Tibial artery (tissue), 4 donors: ENCODE results near the gene ADCYAP1.

ENCODE experiments used
- DNase-seq, 2 donors: peaks; one replicate each; pipeline ENCODE4 v3.0.0-alpha.2; 2019
- H3K27ac ChIP-seq, 2 donors: fragments of 200-600 bp; sonication (generic) in 1 of 2; 1 replicate in 1 of 2; 2 replicates in 1 of 2; pipeline ENCODE4 v1.5.1; 2018 to 2019; ENCODE audit warnings: mild to moderate bottlenecking in 1 of 2
- H3K27me3 ChIP-seq, 2 donors: fragments of 200-600 bp; sonication (generic) in 1 of 2; one replicate each; pipeline versions ENCODE4 v1.5.1 to v1.6.0; 2016 to 2019
- H3K36me3 ChIP-seq, 3 donors: fragments of 200-600 bp; sonication (generic) in 2 of 3; one replicate each; pipeline ENCODE4 v1.5.1; 2016 to 2019; ENCODE audit warnings: mild to moderate bottlenecking in 2 of 3
- H3K4me1 ChIP-seq, 4 donors: fragments of 200-600 bp; sonication (generic) in 2 of 4; 1 replicate in 3 of 4; 2 replicates in 1 of 4; pipeline ENCODE4 v1.5.1; 2016 to 2019
- H3K4me3 ChIP-seq, 2 donors: fragments of 200-600 bp; sonication (generic) in 1 of 2; 1 replicate in 1 of 2; 2 replicates in 1 of 2; pipeline ENCODE4 v1.5.1; 2018 to 2019; ENCODE audit warnings: mild to moderate bottlenecking in 2 of 2
- H3K9me3 ChIP-seq, 3 donors: fragments of 200-600 bp; sonication (generic) in 1 of 3; one replicate each; pipeline ENCODE4 v1.5.1; 2016 to 2019
- intact Hi-C: fragments of 100-400 bp; cut with DNase I; formaldehyde crosslinking; loops from one replicate; pipeline ENCODE4 v1.15.0; 2023; ENCODE audit warnings: low total_unique reads
- TF ChIP-seq, protein P1 (sequence below), 2 experiments: fragments of 200-600 bp in 1 of 2; fragments of 450-650 bp in 1 of 2; IDR thresholded peaks; one replicate each; pipeline ENCODE4 v1.5.1; 2017 to 2019; ENCODE audit warnings: antibody characterized with exemption in 2 of 2, mild to moderate bottlenecking in 1 of 2, moderate library complexity in 1 of 2

ADCYAP1 gene

DNA sequence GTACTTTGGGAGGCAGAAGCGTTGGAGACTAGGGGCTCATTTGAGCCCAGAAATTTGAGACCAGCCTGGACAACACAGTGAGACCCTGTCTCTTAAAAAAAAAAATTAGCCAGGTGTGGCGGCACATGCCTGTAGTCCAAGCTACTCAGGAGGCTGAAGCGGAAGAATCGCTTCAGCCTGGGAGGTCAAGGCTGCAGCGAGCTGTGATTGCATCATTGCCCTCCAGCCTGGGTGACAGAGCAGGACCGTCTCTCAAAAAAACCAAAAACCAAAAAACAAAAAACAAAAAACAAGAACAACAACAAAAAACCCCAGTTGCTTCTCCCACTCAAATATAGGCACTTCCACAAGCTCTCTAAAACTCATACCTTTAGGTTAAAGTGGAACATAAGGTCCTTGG, 27.4 kb upstream of the ADCYAP1 start:
- Histone ChIP-seq H3K9me3 (no peaks in the 10 kb centered on the region), H3K4me3 (no peak overlapping the region), H3K4me1 (no peaks in the 10 kb centered on the region), H3K36me3 (no peaks in the 10 kb centered on the region), H3K27me3 (no peaks in the 10 kb centered on the region), H3K27ac (no peak overlapping the region)
- DNase-seq, result no peak
- intact Hi-C loops, result no loop called here
- TF ChIP-seq, protein P1, sequence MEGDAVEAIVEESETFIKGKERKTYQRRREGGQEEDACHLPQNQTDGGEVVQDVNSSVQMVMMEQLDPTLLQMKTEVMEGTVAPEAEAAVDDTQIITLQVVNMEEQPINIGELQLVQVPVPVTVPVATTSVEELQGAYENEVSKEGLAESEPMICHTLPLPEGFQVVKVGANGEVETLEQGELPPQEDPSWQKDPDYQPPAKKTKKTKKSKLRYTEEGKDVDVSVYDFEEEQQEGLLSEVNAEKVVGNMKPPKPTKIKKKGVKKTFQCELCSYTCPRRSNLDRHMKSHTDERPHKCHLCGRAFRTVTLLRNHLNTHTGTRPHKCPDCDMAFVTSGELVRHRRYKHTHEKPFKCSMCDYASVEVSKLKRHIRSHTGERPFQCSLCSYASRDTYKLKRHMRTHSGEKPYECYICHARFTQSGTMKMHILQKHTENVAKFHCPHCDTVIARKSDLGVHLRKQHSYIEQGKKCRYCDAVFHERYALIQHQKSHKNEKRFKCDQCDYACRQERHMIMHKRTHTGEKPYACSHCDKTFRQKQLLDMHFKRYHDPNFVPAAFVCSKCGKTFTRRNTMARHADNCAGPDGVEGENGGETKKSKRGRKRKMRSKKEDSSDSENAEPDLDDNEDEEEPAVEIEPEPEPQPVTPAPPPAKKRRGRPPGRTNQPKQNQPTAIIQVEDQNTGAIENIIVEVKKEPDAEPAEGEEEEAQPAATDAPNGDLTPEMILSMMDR (IDR thresholded peaks at IDR 0.05), result no peak

DNA sequence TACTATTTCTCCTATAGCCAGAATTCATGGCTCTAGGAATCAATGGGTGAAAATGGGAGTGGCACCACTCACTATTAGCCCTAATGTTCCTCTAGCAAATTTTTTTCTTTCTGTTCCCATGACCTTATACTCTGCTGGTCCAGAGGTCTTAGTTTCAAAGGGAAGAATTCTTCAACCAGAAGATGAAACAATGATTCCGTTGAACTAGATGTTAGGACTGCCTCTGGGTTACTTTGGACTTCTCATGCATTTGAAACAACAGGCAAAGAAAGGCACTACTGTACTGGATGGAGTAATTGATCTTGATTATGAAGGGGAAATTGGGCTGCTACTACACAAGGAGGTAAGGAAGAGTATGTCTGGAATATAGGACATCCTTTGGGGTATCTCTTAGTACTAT, 18.6 kb upstream of the ADCYAP1 start:
- intact Hi-C loops, result no loop called here
- no peaks in the 10 kb centered on the region for H3K9me3 ChIP-seq
- H3K36me3 ChIP-seq, result no peaks in the 10 kb centered on the region
- TF ChIP-seq, protein P1 (IDR thresholded peaks at IDR 0.05), result no peak
- no peak for DNase-seq
- H3K4me1 ChIP-seq, result no peaks in the 10 kb centered on the region
- H3K27ac ChIP-seq, result no peak overlapping the region
- H3K4me3 ChIP-seq, result no peak overlapping the region
- no peaks in the 10 kb centered on the region for H3K27me3 ChIP-seq

DNA sequence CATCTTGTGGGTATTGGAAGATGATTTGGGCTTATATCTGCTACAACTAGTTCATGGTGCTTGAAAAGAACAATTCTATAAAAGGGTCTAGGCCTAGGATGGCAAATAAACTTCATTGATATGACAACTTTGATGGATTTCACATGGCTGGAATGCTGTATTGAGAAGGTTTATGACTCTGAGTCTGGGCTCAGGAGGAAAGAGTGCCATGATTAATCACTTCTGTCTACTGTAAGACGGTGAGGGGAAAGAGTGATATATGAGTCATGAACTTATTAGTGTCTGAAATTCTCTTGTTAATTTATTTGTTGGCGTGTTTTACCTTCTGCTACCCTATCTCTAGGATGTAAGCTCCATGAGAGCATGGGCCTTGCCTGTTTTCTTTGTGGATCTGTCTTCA, 17.0 kb upstream of the ADCYAP1 start:
- H3K36me3 ChIP-seq, result no peaks in the 10 kb centered on the region
- H3K9me3 ChIP-seq, result no peaks in the 10 kb centered on the region
- no peak for DNase-seq
- no peaks in the 10 kb centered on the region for H3K4me1 ChIP-seq
- TF ChIP-seq, protein P1 (IDR thresholded peaks at IDR 0.05), result no peak
- no peaks in the 10 kb centered on the region for H3K27me3 ChIP-seq
- no peak overlapping the region for H3K27ac ChIP-seq
- intact Hi-C loops, result no loop called here
- H3K4me3 ChIP-seq, result no peak overlapping the region

DNA sequence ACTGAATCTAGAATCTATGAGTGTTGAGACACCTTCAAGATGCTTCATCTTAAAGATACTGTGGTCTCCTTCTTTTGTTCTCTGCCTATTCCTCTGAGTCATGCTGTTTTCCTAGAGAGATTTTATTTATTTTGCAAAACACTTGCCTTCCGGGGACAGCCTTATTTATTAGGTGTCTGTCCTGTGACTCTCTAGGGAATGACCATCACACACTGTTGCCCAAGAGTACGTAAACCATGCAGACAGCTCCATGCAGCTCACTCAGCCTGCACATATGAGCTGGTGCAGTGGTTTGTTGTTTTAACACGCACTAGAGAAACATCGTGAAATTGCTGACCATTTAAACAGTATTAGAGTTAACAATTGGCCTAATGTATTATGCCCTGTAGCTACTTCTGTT, 12.4 kb upstream of the ADCYAP1 start:
- H3K27ac ChIP-seq, result no peak overlapping the region
- no peaks in the 10 kb centered on the region for H3K36me3 ChIP-seq
- no peaks in the 10 kb centered on the region for H3K4me1 ChIP-seq
- no peaks in the 10 kb centered on the region for H3K9me3 ChIP-seq
- intact Hi-C loops, result no loop called here
- TF ChIP-seq, protein P1 (IDR thresholded peaks at IDR 0.05), result no peak
- no peak overlapping the region for H3K4me3 ChIP-seq
- H3K27me3 ChIP-seq, result peaks cover 0 to 4% of the 10 kb centered on the region in 2 donors
- DNase-seq, result no peak

DNA sequence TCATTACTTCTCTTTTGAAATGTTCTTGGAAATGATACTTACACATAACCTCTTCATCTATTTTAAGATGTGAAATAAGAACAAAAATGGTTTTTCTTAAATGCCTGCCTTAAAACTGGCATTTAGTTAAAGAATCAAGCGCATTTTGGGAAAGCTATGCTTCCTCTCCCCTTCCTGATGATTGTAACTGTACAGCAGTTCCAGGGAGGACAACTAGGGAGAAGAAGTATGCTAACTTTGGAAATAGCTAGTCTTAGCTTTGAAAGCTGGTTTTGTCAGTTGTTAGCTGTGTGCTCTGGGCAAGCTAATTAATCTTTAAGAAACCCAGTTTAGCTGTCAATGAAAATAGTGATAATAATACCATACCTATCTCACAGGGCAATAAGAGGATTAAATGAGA, 8.4 kb upstream of the ADCYAP1 start:
- Histone ChIP-seq H3K4me3 (no peak overlapping the region), H3K9me3 (no peaks in the 10 kb centered on the region), H3K4me1 (no peaks in the 10 kb centered on the region), H3K27me3 (peaks cover 0 to 19% of the 10 kb centered on the region in 2 donors), H3K27ac (no peak overlapping the region), H3K36me3 (no peaks in the 10 kb centered on the region)
- no peak for DNase-seq
- intact Hi-C loops, result no loop called here
- TF ChIP-seq, protein P1 (IDR thresholded peaks at IDR 0.05), result no peak

DNA sequence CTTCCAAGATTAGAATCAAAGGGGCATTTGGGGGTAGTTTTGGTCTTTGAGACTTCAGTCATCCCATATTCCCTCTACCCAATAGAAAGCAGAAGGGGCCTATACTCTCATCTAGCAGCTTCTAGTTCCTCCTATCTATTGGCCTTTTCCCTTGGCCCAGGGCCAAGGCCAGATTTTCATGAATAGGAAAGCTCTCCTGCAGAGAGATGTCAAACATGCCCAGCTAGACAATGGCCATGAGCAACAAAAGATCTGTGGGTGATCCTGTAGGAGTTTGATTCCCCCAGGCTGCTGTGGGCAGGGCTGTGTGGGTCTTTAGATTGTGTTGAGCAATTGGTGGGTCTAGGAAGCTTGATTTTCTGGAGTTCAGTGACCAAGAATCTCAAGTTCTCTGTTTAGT, 2.9 kb upstream of the ADCYAP1 start:
- Histone ChIP-seq H3K4me3 (no peak overlapping the region), H3K36me3 (no peaks in the 10 kb centered on the region), H3K27ac (no peak overlapping the region), H3K4me1 (peaks cover 0 to 25% (median 19%) of the 10 kb centered on the region in 4 donors), H3K9me3 (no peaks in the 10 kb centered on the region), H3K27me3 (peaks cover 0 to 69% of the 10 kb centered on the region in 2 donors)
- intact Hi-C loops, result no loop called here
- DNase-seq, result no peak
- TF ChIP-seq, protein P1 (IDR thresholded peaks at IDR 0.05), result no peak
